Loucy (cell line): Measurements from ENCODE around the gene CSRP1.

Source experiments
- EZH2phosphoT487 ChIP-seq: fragments of 200-600 bp; IDR thresholded peaks from 2 replicates; pipeline ENCODE4 v1.6.1; 2018; ENCODE audit warnings: antibody characterized with exemption, mild to moderate bottlenecking, moderate library complexity, borderline replicate concordance
- TF ChIP-seq, protein P1 (sequence below): fragments of 200-600 bp; sonication (generic); conservative IDR thresholded peaks from 2 replicates; pipeline ENCODE4 v1.5.1; 2014; ENCODE audit warnings: mild to moderate bottlenecking, antibody characterized with exemption, low read length

- TF ChIP-seq, protein P1, sequence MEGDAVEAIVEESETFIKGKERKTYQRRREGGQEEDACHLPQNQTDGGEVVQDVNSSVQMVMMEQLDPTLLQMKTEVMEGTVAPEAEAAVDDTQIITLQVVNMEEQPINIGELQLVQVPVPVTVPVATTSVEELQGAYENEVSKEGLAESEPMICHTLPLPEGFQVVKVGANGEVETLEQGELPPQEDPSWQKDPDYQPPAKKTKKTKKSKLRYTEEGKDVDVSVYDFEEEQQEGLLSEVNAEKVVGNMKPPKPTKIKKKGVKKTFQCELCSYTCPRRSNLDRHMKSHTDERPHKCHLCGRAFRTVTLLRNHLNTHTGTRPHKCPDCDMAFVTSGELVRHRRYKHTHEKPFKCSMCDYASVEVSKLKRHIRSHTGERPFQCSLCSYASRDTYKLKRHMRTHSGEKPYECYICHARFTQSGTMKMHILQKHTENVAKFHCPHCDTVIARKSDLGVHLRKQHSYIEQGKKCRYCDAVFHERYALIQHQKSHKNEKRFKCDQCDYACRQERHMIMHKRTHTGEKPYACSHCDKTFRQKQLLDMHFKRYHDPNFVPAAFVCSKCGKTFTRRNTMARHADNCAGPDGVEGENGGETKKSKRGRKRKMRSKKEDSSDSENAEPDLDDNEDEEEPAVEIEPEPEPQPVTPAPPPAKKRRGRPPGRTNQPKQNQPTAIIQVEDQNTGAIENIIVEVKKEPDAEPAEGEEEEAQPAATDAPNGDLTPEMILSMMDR = no peak
- TF ChIP-seq EZH2phosphoT487 = no peak
Measured at GRCh38 chr1:201510734-201511133, 3.8 kb upstream of the CSRP1 start.
